SK-N-SH (cell line): ENCODE measurements around the gene TEX38.

Experiments
- CTCF ChIP-seq: fragments of 200-600 bp; sonication (generic); IDR thresholded peaks from 2 replicates; pipeline ENCODE4 v1.6.1; 2017; ENCODE audit warnings: antibody characterized with exemption, mild to moderate bottlenecking, moderate library complexity
- ELF1 ChIP-seq: IDR thresholded peaks from 2 replicates; pipeline ENCODE4 v1.4.0; 2012
- RFX5 ChIP-seq: IDR thresholded peaks from 2 replicates; pipeline ENCODE4 v1.6.1; 2012; ENCODE audit warnings: mild to moderate bottlenecking, improper control_type of control experiment, low read length

GRCh38 chr1:46718340-46718726, 46.7 kb downstream of the TEX38 start:
- TF ChIP-seq CTCF, result no peak
- no peak for TF ChIP-seq RFX5
- no peak for TF ChIP-seq ELF1
